Astrocyte of the cerebellum (primary cell): ENCODE measurements around the gene CYP2A7.
"Not testable (repeated sequence)": the region's sequence is repeated elsewhere in the genome, so short reads cannot be mapped to it uniquely, and the experiment has no call there.

Source experiments
- DNase-seq: peaks from one replicate; pipeline ENCODE4 v3.0.0-alpha.2; 2011; ENCODE audit warnings: low read depth
- H3K4me3 ChIP-seq: 2 replicates; pipeline ENCODE4 v1.5.1; 2011; ENCODE audit warnings: mild to moderate bottlenecking, low read depth, low read length, moderate library complexity
- CTCF ChIP-seq: IDR thresholded peaks from 2 replicates; pipeline ENCODE4 v1.5.1; 2012; ENCODE audit warnings: low read length, low read depth, moderate library complexity, mild to moderate bottlenecking; ENCODE audit errors: missing control alignments
- in situ Hi-C: cut with HindIII; loops from 2 replicates; pipeline ENCODE4 v1.10.0; 2017; ENCODE audit warnings: low sequenced_read_pairs

CYP2A7 gene

GRCh38 chr19:40872209-40872608, 9.8 kb downstream of the CYP2A7 start:
- in situ Hi-C loops, result no loop called here
- no peak for TF ChIP-seq CTCF
- no peak for DNase-seq
- H3K4me3 ChIP-seq, result no peak overlapping the region

- no peak for DNase-seq
- TF ChIP-seq CTCF, result no peak
- in situ Hi-C loops, result no loop called here
- no peak overlapping the region for H3K4me3 ChIP-seq
Observed at GRCh38 chr19:40867701-40868100, 14.3 kb downstream of the CYP2A7 start.

GRCh38 chr19:40864739-40865496, 17.1 kb downstream of the CYP2A7 start:
- in situ Hi-C loops, DNase-seq, H3K4me3 ChIP-seq: not testable (repeated sequence)

- TF ChIP-seq CTCF, result no peak
- in situ Hi-C loops, result no loop called here
- DNase-seq, result no peak
- no peak overlapping the region for H3K4me3 ChIP-seq
Observed at GRCh38 chr19:40862785-40863184, 19.2 kb downstream of the CYP2A7 start.

- H3K4me3 ChIP-seq, result no peak overlapping the region
- in situ Hi-C loops, result no loop called here
- no peak for TF ChIP-seq CTCF
- no peak for DNase-seq
Observed at GRCh38 chr19:40862333-40862732, 19.7 kb downstream of the CYP2A7 start.

GRCh38 chr19:40858109-40858508, 23.9 kb downstream of the CYP2A7 start:
- TF ChIP-seq CTCF, result no peak
- H3K4me3 ChIP-seq, result no peak overlapping the region
- in situ Hi-C loops, result no loop called here
- DNase-seq, result no peak

GRCh38 chr19:40852467-40853152, 29.4 kb downstream of the CYP2A7 start:
- in situ Hi-C loops, DNase-seq, H3K4me3 ChIP-seq: not testable (repeated sequence)

GRCh38 chr19:40850277-40850676, 31.8 kb downstream of the CYP2A7 start, which contains the start of gene CYP2A6:
TSS of gene CYP2A6 (minus strand) at chr19:40850447. CDS start at chr19:40850426, 21 bp downstream.
- H3K4me3 ChIP-seq, DNase-seq, in situ Hi-C loops: not testable (repeated sequence)

- DNase-seq, H3K4me3 ChIP-seq, in situ Hi-C loops: not testable (repeated sequence)
Observed at GRCh38 chr19:40846722-40847121, 35.3 kb downstream of the CYP2A7 start.

GRCh38 chr19:40843653-40844052, 38.4 kb downstream of the CYP2A7 start:
- in situ Hi-C loops, H3K4me3 ChIP-seq, DNase-seq: not testable (repeated sequence)

- in situ Hi-C loops, H3K4me3 ChIP-seq, DNase-seq: not testable (repeated sequence)
Observed at GRCh38 chr19:40842997-40843652, 38.9 kb downstream of the CYP2A7 start.
